ELR (cell line): Measurements from ENCODE around the gene HYAL3.

Source experiments
- DNase-seq: peaks from one replicate; pipeline ENCODE4 v3.0.0-alpha.2; 2015; ENCODE audit warnings: low read depth

Gene HYAL3, protein sequence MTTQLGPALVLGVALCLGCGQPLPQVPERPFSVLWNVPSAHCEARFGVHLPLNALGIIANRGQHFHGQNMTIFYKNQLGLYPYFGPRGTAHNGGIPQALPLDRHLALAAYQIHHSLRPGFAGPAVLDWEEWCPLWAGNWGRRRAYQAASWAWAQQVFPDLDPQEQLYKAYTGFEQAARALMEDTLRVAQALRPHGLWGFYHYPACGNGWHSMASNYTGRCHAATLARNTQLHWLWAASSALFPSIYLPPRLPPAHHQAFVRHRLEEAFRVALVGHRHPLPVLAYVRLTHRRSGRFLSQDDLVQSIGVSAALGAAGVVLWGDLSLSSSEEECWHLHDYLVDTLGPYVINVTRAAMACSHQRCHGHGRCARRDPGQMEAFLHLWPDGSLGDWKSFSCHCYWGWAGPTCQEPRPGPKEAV

DNA sequence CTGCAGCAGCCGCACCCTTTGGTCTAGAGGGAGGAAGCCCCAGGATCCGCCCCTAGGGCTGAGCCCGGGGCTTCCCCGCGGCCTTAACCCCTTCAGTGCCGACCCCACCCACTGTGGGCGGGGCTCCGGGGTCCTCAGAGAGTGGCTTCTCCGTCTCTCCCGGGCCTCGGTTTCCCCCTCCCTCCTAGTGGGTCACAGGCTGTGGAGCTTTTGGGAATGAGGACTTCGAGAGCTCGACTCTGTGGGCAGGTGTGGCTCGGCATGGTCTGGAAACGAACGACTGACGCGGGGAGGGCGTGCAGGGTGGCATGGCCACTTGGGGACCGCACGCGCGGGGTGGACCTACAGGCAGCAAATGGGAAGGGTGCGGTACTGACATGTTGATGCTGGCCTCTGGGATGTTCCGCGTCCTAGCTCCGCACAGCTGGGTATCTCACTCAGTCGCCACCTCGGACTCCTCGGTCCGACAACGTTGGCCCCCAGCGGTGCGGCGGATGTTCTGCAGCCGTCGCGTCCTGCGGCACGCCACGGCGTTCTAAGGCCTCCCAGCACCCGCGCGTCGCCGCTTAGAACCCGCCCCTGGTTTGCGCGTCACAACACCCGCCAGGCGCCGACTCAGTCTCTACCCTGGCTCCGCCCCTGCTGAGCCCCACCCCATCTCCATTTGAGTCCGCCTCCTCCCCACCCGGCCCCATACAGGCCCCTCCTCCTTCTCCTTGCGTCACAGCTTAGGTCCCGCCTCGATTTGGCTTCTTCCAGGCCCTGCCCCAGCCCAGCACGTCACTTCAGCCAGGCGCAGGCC is at the start of gene HYAL3, which contains the start of gene NAA80:
Gene HYAL3 (minus strand): TSS at position 570 of the 802 bp plus-strand sequence. CDS start 3,803 bp downstream, outside the sequence.
Gene NAA80 (minus strand): TSS at position 570 of the 802 bp plus-strand sequence. CDS start 1,942 bp downstream, outside the sequence.
- DNase-seq, result peak; percentile 99

DNA sequence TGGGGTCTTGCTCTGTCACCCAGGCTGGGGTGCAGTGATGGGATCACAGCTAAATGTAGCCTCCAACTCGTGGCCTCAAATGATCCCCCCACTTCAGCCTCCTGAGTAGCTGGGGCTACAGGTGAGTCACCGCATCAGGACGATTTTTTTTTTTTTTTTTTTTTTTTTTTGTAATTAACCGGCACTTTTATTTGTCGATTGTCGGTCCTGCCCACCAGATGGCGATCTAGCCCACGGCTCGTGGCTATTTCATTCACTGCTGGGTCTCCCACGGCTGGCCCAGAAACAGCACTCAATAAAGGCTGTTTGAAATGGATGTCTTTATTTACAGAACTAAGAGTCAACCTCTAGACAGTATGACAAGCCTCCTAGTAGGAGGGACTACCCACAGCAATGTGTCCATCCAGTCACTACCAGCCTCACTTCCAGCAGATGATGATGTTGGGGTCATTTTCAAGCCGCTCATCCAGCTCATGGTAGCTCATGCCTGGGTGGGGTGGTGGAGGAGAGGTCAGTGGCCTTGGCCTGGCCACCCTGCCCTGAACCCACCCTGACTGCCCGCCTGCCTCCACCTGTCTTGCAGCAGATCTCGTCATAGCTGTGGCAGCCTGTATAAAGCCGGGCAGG is 48.1 kb upstream of the HYAL3 start:
- peak; percentile 82 for DNase-seq

DNA sequence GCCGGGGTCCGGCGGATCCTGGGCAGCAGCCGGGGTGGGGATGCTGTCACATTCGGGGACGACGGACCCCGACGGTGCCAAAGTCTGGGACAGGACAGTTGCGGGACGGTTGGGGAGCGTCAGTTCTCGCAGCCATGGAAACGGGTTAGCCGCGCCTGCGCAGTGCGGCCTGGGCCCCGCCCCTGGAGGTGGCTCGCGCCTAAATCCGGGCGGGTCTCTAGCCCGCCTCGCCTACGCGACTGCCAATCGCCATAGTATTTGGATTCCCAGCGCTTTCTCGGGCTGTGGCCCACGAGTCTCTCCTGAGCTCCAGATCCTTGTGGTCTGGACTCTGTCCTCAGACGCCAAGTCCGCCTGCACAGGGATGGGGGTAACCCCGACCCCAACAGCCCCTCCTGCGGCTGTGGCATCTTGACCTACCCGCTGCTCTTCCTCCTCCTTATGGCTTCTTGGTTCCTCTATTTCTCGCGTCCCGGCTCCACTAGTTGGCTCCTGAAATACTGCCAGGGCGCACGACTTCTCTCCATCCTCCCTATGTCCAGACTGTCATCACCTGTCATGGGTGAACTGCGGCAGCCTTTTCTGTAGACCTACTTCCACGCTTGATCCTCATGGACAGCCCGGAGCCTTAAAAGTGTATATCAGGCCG is 46.5 kb upstream of the HYAL3 start, which contains the start of gene ZMYND10:
Gene ZMYND10 (minus strand): TSS at position 147 of the 649 bp plus-strand sequence. CDS start 153 bp downstream, outside the sequence.
- DNase-seq, result peak; percentile 74

DNA sequence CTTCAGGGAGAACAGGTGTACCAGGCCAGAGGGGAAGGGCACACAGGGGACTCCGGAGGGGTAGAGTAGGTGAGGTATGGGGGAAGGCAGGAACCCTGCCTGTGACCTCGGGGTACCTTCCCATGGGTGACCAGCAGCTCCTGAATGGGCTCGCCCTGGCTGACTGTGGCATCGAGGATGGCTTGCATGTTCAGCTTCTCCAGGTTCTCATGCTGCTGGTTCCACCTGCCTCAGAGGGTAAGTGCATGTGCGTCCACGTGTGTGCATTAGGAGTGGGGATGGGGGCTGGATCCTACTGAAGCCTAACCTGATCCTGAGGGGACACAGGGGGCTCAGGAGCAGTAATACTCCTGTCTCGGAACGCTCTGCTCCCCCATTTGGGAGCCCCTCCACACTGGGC is 45.8 kb upstream of the HYAL3 start:
- DNase-seq, result no peak

DNA sequence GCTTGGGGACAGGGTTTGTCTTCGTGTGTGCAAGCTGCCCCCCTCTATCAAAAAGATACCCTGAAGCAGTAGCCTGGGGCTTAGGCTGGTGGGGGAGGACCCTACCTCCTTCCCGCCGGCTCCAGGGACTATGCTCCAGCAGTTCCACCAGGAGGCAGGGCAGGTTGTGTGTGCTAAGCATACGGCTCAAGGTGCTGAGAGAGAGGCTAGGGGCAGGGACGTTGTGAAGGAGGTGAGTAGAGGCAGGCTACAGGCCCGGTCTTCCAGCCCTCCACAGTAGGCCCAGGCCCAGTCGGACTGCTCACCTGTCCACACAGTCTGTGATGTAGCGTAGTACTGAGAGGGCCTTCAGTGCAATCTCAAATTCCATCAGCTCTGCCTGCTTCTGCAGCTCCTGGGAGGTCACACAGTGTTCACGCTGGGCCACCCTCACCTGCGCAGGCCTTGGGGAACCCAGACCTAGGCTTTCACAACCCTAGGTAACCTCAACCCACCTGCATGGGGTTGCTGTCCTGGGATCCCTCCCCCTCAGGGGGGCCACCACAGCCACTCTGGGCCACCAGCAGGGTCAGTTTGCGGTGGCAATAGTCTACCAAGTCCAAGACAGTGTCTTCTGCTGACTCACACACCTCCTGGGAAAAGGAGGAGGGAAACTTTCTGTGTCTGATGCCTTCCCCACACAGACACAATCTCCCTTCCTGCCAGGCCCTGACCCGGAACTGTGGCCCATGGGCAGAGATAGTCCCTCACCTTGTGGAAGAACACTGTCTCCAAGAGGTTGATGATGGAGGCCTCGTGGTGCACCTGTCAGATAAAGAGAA is 43.8 kb upstream of the HYAL3 start:
- no peak for DNase-seq

DNA sequence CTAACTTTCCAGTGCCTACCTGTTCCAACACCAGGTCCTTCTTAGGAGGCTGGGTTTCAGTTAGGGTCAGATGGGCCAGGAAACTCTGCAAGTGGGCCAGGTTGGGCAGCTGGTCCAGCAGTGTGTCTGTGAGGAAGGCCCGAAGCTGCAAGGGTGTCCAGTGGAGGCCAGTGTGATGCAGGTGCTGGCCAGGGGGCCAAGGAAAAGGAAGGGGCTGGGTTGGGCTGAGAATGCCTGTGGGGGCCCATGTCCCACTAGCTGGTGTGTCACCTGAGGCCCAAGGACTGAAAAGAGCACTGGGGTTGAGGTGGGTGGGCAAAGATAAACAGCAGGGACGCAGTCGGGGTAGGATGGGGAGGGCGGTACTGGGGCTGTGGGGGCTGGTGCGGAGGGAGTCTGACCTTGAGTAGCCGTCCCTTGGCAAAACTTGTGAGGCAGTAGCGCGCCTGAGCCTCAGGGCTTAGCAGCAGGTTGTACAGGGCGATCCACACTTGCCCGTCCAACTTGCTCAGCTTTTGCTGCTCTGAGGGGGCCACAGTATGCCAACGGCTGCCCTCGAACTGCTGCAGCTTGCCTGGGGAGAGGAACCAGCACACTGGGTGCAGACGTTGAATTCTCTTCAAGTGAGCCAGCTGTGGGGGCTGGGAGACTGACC is 42.9 kb upstream of the HYAL3 start:
- DNase-seq, result no peak

DNA sequence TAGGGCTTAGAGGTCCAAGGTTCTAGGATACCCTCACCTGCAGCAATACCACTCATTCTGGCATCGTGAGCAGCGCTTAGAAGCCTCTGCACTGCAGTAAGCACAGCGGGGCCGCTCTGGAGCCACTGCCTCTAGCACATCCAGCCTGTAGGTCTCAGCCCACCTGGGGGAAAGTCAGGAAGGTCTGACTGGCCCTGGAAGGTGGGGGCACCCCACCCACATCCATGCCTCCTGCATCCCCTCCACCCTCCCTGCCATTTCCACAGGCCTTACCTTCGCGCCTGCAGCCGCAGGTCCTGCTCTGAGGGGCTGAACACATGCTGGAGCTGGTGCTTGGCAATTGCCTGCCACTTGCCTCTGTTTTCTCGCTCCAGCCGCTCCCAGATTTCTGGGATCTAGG is 42.3 kb upstream of the HYAL3 start:
- DNase-seq, result no peak

DNA sequence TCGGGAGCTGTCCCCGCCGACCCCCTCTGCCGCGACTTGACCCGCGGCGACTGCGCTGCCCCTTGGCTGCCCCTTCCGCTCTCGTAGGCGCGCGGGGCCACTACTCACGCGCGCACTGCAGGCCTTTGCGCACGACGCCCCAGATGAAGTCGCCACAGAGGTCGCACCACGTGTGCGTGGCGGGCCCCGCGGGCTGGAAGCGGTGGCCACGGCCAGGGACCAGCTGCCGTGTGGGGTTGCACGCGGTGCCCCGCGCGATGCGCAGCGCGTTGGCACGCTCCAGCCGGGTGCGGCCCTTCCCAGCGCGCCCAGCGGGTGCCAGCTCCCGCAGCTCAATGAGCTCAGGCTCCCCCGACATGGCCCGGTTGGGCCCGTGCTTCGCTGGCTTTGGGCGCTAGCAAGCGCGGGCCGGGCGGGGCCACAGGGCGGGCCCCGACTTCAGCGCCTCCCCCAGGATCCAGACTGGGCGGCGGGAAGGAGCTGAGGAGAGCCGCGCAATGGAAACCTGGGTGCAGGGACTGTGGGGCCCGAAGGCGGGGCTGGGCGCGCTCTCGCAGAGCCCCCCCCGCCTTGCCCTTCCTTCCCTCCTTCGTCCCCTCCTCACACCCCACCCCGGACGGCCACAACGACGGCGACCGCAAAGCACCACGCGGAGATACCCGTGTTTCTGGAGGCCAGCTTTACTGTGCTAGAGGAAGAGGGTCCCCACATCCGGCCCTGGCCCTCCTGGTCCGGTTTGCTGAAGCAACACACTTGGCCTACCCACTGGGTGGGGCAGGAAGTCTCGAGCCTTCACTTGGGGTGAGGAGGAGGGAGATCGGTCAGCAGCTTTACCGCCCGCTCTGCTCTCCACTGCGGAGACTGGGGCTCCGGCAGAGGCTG is 41.5 kb upstream of the HYAL3 start, which contains the start of gene RASSF1:
Gene RASSF1 (minus strand): TSS at position 389 of the 882 bp plus-strand sequence. CDS start 31 bp downstream, at position 358.
- peak; percentile 79 for DNase-seq

DNA sequence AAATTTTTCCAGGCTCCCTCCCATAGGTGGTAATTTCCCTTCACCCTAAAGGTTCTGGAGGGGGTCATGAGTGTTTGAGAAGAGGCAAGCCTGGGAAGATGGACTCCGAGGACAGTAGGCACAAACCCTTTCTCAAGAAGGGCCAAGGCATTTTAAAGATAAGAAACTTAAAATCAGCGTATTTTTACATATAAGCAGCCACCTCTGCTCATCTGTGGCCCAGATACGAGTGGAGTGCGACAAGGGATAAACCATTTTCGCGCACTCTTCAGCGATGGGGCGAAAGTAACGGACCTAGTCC is 40.9 kb upstream of the HYAL3 start:
- no peak for DNase-seq

DNA sequence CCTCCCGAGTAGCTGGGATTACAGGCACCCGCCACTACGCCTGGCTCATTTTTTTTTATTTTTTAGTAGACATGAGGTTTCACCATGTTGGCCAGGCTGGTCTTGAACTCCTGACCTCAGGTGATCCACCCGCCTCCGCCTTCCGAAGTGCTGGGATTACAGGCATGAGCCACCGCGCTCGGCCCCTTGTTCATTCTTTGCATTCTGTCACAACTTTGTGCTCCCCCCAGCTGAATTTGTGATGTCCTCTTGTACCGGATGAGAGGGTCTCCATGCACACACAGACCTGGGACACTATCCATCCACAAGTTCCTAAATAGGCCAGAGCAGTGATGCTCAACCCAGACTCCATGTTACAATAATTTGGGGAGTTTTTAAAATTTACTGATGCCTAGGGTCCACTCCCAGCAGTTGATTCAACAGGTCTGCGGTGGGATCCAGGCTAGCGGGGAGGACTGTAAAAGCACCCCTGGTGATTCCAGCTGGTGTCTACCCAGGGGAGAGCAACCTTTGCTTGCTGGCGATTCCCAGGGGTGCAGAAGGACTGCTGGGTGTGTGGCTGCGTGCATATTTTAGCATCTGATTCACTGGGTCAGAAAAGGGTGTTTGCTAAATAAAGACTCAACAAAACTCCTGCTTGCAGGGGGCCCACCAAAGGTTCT is 40.4 kb upstream of the HYAL3 start:
- peak; percentile 57 for DNase-seq

DNA sequence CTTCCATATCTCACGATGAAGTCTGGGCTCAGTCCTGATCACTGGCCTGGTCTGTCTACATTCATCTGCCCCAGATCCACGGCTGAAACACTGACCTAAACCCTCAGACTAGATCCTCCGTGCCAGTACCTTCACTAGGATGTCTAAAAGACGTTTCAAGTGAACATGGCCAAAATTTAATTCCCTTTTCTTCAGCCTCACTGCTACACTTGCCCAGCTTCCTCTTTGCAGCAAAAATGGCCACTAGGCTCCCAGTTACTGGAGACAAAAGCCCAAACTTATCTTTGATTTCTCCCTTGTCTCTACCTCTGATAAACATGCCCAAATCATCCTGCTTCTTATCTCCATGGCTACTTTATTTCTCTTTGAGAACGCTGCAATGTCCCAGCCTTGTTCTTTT is 39.8 kb upstream of the HYAL3 start:
- DNase-seq, result peak; percentile 29

DNA sequence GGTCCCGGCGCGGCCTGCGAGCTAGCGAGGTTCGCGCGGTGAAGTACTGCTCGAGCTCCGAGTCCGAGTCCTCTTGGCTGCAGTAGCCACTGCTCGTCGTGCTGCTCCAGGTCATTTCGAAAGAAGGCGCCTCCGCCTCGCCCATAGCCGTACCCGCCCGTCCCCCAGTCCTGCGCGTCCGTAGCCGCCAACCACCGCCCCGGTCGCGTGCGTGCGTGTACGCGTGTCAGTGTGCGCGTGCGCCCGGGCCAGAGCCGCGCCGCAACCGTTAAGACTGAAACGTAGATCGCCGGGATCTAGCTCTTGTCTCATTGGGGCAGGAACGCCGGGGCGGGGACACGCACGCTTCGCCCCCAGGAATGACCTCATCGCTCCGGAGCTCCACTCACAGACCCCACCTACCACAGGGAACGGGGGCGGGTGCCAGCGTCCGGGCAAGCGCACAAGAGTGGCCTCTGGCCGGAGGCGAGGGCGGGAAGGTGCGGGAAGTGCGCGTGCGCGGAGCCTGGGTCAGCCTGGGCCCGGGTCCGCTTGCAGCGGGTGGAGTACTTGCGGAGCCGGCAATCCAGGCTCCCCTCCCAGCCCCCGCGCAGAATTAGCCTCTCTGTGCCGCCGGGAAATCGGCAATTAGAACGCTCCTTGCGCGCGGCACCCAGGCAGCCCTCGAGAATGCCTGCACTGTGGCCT is 38.1 kb upstream of the HYAL3 start:
- DNase-seq, result peak; percentile 99

DNA sequence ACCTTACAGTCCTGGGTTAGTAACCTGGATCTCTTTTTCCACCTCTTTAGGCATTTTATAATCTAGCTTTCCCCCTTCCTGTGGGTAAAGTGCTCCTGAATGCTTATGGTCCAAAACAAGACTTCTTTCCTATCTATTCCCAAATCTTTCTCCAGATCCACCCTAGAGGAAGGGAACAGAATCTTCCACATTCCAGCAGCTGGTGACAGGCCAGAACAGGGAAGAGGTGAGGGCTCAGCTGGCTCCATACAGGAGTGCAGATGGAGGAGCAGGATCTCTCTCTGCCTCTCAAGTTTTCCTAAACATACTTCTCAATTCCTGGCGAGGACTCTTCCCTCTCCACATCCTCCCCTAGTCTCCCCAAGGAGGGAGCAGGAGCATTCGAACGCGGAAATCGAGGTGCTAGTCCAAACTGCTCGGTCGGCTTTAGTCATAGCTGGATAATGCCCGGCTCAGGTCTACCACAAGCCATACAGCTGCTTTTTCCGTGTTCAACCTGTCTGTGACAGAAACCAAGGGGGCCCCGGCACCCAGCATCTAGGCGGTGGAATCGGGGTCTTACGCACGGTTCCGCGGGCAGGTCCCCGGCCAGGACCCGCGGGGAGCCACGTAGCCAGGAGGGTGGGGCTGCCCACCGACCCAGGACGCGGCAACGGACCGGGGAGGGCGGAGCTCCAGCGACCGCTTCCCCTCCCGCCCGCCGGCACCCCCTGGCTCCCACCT is 37.4 kb upstream of the HYAL3 start:
- DNase-seq, result peak; percentile 52

DNA sequence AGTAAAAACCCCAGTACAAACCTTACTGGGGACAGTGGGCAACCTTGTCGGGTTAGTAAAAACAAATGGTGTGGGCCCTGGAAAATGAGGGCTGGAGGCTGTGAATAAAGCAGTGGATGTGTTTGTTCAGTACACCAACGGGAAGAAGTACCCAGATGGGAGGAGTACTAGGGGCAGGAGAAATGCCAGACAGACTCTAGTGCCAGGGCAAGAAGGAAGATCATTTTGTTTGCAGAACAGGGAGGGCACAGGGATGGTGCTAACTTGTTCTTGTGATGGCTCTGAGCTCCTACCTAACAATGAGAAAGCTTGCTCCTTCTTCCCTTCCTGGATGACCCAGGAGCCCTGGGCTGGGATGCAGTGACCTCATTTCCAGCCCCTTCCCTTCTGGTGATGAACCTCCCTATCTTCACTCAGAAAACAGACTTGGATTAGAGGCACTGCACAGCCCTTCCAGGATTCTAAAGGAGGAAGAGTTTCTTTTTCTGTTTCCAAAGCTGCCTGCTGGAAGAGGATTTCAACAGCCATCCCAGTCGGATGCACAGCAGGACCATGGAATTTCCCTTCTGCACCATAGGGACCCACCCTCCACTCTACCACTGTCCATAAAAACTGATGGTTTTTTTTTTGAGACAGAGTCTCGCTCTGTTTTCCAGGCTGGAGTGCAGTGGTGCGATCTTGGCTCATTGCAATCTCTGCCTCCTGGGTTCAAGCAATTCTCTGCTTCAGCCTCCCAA is 35.3 kb upstream of the HYAL3 start:
- DNase-seq, result no peak

DNA sequence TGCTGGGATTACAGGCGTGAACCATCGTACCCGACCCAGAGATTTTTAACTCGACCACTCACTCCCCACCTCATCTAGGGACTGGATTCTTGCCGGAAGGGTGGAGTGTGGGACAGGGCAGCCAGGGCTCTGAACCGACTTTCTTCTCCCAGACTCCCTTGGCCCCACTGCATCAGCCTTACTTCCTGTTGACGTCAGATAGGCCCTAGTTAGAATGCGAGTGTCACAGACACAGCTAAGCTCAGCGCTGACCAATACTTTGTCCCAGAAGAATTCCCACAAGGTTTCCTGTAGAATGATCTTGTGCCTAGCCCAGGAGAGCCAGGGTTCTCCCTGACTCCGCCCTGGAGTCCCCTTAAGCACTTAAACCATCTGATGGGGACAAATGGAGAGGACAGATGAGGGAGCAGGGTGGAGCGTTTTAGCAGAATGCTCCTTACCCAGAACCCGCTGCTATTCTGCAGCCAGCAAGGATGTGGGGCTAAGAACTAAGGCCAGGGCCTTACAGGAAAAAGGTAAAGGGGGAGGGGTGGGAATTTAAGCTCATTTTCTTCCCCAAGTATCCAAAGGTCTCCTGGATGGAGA is 34.6 kb upstream of the HYAL3 start:
- peak; percentile 78 for DNase-seq

DNA sequence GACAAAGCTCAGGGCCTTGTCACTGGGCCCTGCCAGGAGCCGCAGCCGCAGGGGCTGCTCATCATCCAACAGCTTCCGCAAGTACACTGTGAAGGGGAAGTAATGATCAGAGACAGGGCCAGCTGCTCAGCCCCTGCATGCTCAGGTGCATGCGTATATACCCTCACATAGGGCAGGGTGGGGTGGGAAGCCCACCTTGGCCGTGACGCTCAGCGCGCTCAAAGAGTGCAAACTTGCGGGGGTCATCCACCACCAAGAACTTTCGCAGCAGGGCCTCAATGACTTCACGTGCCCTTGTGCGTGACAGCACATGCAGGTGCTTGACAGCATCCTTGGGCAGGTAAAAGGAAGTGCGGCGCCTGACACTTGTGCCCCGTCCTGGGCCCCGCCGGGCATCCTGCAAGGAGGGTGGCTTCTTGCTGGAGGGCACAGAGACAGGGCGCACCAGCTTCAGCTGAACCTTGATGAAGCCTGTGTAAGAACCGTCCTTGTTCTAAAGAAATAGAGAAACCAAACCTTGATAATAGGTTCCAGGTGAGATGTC is 32.2 kb upstream of the HYAL3 start:
- no peak for DNase-seq
